Activated gamma-delta T cell (primary cell): ENCODE data around the gene SYNGR3.

Source experiments
- DNase-seq: peaks from one replicate; lab custom pipeline; 2025; lab: John Stamatoyannopoulos, UW

Gene SYNGR3

DNA sequence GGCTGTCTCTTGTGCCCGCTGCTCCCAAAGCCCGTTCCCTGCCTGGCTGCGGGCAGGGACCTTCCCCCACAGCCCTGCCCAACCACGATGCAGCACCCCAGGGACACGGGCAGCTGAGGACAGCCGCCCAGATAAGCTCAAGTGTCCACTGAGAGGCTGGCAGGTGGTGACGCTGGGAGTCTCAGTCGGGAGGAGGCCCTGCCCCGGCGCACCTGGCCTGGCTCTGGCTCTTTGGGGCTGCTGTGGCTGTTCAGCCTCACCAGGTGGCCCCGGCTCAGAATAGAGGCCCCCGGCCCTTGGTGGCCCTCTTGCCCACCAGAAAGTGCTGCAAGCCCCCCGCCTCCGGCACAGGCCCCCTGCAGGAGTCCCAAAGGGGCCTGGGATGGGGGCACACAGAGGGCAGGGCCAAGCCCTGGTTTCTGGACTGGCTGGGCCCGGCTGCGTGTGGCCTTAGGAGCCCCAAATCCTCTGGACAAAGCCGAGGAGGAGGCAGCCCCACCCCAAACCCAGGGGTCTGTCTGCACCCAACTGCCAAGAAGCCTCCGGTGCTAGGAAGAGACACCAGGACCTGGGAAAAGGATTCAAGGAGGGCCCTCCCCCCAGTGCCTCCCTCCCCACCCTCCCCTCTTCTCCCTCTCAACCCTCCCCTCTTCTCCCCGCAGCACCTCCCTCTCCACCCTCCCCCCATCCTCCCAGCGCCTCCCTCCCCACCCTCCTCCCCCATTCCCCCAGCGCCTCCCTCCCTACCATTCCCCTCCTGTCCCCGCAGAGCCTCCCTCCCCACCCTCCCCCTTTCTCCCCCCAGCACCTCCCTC is 52.6 kb downstream of the SYNGR3 start:
- no peak for DNase-seq

DNA sequence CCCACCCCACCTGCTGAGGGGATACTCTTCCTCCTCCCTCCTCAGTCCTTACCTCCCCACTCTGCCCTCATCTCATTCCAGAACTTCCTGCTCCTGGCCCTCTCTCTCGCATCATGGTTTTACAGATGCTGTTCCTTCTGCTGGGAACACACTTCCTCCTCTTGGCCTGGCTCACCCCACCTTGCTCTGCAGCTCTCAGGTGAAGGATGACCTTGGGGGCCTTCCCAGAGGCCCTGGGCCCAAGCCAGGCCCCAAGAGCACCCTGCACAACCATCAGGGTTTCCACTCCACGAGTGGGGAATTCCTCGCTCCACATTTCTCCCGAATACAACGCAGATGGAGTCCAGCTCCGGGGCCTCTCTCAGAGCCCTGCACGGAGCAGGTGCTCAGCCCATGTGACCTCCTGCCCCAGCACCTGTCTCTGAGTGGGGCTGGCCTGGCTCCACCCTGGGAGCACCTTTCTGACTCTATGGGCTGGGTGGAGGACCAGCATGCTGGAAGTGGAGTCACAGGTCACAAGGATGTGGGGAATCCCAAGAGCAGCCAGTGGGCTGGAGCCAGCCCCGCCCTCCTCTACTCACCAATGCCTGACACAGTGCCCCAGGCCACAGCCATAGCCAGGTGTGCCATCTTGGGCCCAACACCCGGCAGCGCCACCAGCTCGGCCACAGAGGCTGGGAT is 53.4 kb downstream of the SYNGR3 start:
- DNase-seq, result no peak
